Lower leg skin (tissue), 3 donors: ENCODE measurements around the gene RPUSD1.

Experiments
- POLR2A ChIP-seq, 2 donors: fragments of 450-650 bp; IDR thresholded peaks; one replicate each; pipeline ENCODE4 v1.6.1; 2016 to 2017; ENCODE audit warnings: antibody characterized with exemption in 2 of 2, mild to moderate bottlenecking in 1 of 2, moderate library complexity in 1 of 2
- TF ChIP-seq, protein P1 (sequence below), 3 donors: fragments of 450-650 bp; IDR thresholded peaks; one replicate each; pipeline ENCODE4 v1.5.1; 2016; ENCODE audit warnings: antibody characterized with exemption in 3 of 3, mild to moderate bottlenecking in 3 of 3, moderate library complexity in 2 of 3

DNA sequence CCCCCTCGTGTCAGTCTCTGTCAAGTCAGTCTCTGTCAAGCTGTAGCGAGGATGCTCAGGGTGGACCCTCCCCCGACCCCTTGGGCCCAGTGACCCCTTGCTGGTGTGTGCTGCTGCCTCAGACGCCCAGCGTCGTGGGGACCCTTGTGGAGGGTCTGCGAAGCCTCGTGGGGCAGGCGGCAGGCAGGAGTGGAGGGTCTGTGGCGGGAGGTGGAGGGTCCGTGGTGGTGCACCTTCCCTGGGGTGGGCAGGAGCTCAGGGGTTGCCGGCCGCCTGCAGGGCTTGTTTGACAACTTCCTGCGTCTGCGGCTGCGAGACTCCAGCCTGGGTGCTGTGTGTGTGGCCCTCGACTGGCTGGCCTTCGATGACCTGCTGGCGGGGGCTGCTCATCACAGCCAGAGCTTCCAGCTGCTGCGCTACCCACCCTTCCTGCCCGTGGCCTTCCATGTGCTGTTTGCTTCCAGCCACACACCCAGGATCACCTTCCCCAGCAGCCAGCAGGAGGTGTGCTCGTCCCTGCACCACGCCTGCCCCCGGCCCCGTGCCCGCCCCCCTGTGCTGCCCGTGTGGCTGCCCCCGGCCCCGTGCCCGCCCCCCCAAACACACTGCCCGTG, 6.8 kb upstream of the RPUSD1 start:
- TF ChIP-seq, protein P1, sequence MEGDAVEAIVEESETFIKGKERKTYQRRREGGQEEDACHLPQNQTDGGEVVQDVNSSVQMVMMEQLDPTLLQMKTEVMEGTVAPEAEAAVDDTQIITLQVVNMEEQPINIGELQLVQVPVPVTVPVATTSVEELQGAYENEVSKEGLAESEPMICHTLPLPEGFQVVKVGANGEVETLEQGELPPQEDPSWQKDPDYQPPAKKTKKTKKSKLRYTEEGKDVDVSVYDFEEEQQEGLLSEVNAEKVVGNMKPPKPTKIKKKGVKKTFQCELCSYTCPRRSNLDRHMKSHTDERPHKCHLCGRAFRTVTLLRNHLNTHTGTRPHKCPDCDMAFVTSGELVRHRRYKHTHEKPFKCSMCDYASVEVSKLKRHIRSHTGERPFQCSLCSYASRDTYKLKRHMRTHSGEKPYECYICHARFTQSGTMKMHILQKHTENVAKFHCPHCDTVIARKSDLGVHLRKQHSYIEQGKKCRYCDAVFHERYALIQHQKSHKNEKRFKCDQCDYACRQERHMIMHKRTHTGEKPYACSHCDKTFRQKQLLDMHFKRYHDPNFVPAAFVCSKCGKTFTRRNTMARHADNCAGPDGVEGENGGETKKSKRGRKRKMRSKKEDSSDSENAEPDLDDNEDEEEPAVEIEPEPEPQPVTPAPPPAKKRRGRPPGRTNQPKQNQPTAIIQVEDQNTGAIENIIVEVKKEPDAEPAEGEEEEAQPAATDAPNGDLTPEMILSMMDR (IDR thresholded peaks at IDR 0.05), result no peak
- TF ChIP-seq POLR2A (IDR thresholded peaks at IDR 0.05), result no peak
